WERI-Rb-1 (cell line): ENCODE results near the gene SCUBE1.

Source experiments
- DNase-seq: peaks from one replicate; pipeline ENCODE4 v3.0.0-alpha.2; 2020
- H3K27ac ChIP-seq: fragments of 250-450 bp; sonication (Bioruptor Pico); 2 replicates; pipeline ENCODE4 v1.5.1; 2020; ENCODE audit warnings: mild to moderate bottlenecking, moderate library complexity
- H3K27me3 ChIP-seq: fragments of 250-450 bp; sonication (Bioruptor Pico); 2 replicates; pipeline ENCODE4 v1.5.1; 2021; ENCODE audit warnings: mild to moderate bottlenecking, low read depth, moderate library complexity; ENCODE audit not compliant: insufficient read depth, severe bottlenecking
- H3K36me3 ChIP-seq: fragments of 250-450 bp; sonication (Bioruptor Pico); 2 replicates; pipeline ENCODE4 v1.5.1; 2020; ENCODE audit warnings: mild to moderate bottlenecking, moderate library complexity
- H3K4me3 ChIP-seq: 2 replicates; pipeline ENCODE4 v1.5.1; 2011; ENCODE audit warnings: low read depth, mild to moderate bottlenecking, control low read depth, low read length
- H3K9me3 ChIP-seq: fragments of 250-450 bp; sonication (Bioruptor Pico); 2 replicates; pipeline ENCODE4 v1.5.1; 2021; ENCODE audit warnings: mild to moderate bottlenecking, moderate library complexity; ENCODE audit not compliant: severe bottlenecking
- CTCF ChIP-seq: IDR thresholded peaks from 2 replicates; pipeline ENCODE4 v1.5.1; 2011; ENCODE audit warnings: low read depth, mild to moderate bottlenecking, control low read depth, inconsistent platforms, low read length

The SCUBE1 gene

GRCh38 chr22:43200031-43200430 lies 143.1 kb downstream of the SCUBE1 start:
- no peak for TF ChIP-seq CTCF
- H3K36me3 ChIP-seq = no peaks in the 10 kb centered on the region
- no peak overlapping the region for H3K4me3 ChIP-seq
- no peak for DNase-seq
- no peak overlapping the region for H3K27ac ChIP-seq
- no peaks in the 10 kb centered on the region for H3K9me3 ChIP-seq
- H3K27me3 ChIP-seq = no peaks in the 10 kb centered on the region

- H3K27me3 ChIP-seq = no peaks in the 10 kb centered on the region
- no peak for DNase-seq
- H3K27ac ChIP-seq = no peak overlapping the region
- no peaks in the 10 kb centered on the region for H3K36me3 ChIP-seq
- no peak for TF ChIP-seq CTCF
- H3K9me3 ChIP-seq = no peaks in the 10 kb centered on the region
- H3K4me3 ChIP-seq = no peak overlapping the region
Observed at GRCh38 chr22:43199541-43199940, 143.6 kb downstream of the SCUBE1 start.

GRCh38 chr22:43198936-43199335 lies 144.2 kb downstream of the SCUBE1 start:
- TF ChIP-seq CTCF = no peak

GRCh38 chr22:43198126-43198525 lies 145.0 kb downstream of the SCUBE1 start:
- DNase-seq = no peak
- H3K36me3 ChIP-seq = no peaks in the 10 kb centered on the region
- H3K4me3 ChIP-seq = no peak overlapping the region
- TF ChIP-seq CTCF = no peak
- no peaks in the 10 kb centered on the region for H3K9me3 ChIP-seq
- no peak overlapping the region for H3K27ac ChIP-seq
- H3K27me3 ChIP-seq = no peaks in the 10 kb centered on the region

More at GRCh38 chr22:43198936-43199335, 144.2 kb downstream of the SCUBE1 start:
- H3K36me3 ChIP-seq = no peaks in the 10 kb centered on the region
- H3K9me3 ChIP-seq = no peaks in the 10 kb centered on the region
- H3K27me3 ChIP-seq = no peaks in the 10 kb centered on the region
- DNase-seq = no peak
- H3K27ac ChIP-seq = no peak overlapping the region
- H3K4me3 ChIP-seq = no peak overlapping the region

GRCh38 chr22:43197271-43197941 lies 145.8 kb downstream of the SCUBE1 start:
- Histone ChIP-seq H3K4me3 (no peak overlapping the region), H3K9me3 (no peaks in the 10 kb centered on the region), H3K36me3 (no peaks in the 10 kb centered on the region), H3K27ac (no peak overlapping the region), H3K27me3 (no peaks in the 10 kb centered on the region)
- no peak for TF ChIP-seq CTCF
- DNase-seq = no peak

- no peaks in the 10 kb centered on the region for H3K9me3 ChIP-seq
- no peak for TF ChIP-seq CTCF
- no peak overlapping the region for H3K27ac ChIP-seq
Observed at GRCh38 chr22:43191831-43192230, 151.3 kb downstream of the SCUBE1 start.

More at GRCh38 chr22:43191831-43192230, 151.3 kb downstream of the SCUBE1 start:
- no peaks in the 10 kb centered on the region for H3K27me3 ChIP-seq
- H3K4me3 ChIP-seq = no peak overlapping the region
- no peak for DNase-seq
- no peaks in the 10 kb centered on the region for H3K36me3 ChIP-seq
